Erythroblast (primary cell): ENCODE data around the gene KRTCAP2.

ENCODE experiments used
- DNase-seq, 2 experiments: peaks; one replicate each; lab custom pipeline; 2025; lab: John Stamatoyannopoulos, UW
- GATA1 ChIP-seq: IDR thresholded peaks from 2 replicates; pipeline ENCODE4 v1.6.1; 2011; ENCODE audit warnings: low read depth, mild to moderate bottlenecking, control low read depth, low read length, moderate library complexity
- POLR2A ChIP-seq: IDR thresholded peaks from 2 replicates; pipeline ENCODE4 v1.6.1; 2011; ENCODE audit warnings: mild to moderate bottlenecking, low read length

Gene KRTCAP2

GRCh38 chr1:155134880-155135414, 38.2 kb downstream of the KRTCAP2 start:
- peak; percentile 67 to 83 for DNase-seq
- no peak for TF ChIP-seq GATA1
- no peak for TF ChIP-seq POLR2A

- TF ChIP-seq GATA1 (no peak), POLR2A (no peak)
- no peak for DNase-seq
These were observed 38.8 kb downstream of the KRTCAP2 start for GRCh38 chr1:155134322-155134721.

- DNase-seq = no peak
- TF ChIP-seq POLR2A (no peak), GATA1 (no peak)
These were observed 39.3 kb downstream of the KRTCAP2 start for GRCh38 chr1:155133799-155134281.

- TF ChIP-seq GATA1 (no peak), POLR2A (no peak)
- DNase-seq = no peak
These were observed 41.2 kb downstream of the KRTCAP2 start for GRCh38 chr1:155131856-155132255.

- TF ChIP-seq GATA1 (no peak), POLR2A (no peak)
- DNase-seq = no peak
These were observed 41.8 kb downstream of the KRTCAP2 start for GRCh38 chr1:155131285-155131684.

- no peak for TF ChIP-seq POLR2A
- no peak for TF ChIP-seq GATA1
- DNase-seq = no peak
These were observed 42.7 kb downstream of the KRTCAP2 start for GRCh38 chr1:155130272-155131006.

GRCh38 chr1:155128755-155129473, 44.2 kb downstream of the KRTCAP2 start:
- DNase-seq = no peak
- no peak for TF ChIP-seq GATA1
- TF ChIP-seq POLR2A = no peak

GRCh38 chr1:155127967-155128754, 44.9 kb downstream of the KRTCAP2 start:
- TF ChIP-seq GATA1 (no peak), POLR2A (no peak)
- DNase-seq = no peak

- DNase-seq = peak; percentile 38 to 47
- TF ChIP-seq POLR2A (no peak), GATA1 (no peak)
These were observed 45.8 kb downstream of the KRTCAP2 start, which contains the start of gene EFNA1 for GRCh38 chr1:155127105-155127966. TSS of gene EFNA1 (plus strand) at chr1:155127876. CDS start at chr1:155127978, 102 bp downstream.

GRCh38 chr1:155126556-155127104, 46.5 kb downstream of the KRTCAP2 start:
- DNase-seq = no peak
- TF ChIP-seq POLR2A (no peak), GATA1 (no peak)

- DNase-seq = no peak
- no peak for TF ChIP-seq GATA1
- no peak for TF ChIP-seq POLR2A
These were observed 47.1 kb downstream of the KRTCAP2 start for GRCh38 chr1:155125946-155126555.

GRCh38 chr1:155125511-155125945, 47.6 kb downstream of the KRTCAP2 start:
- DNase-seq = no peak
- no peak for TF ChIP-seq GATA1
- TF ChIP-seq POLR2A = no peak
